Ectodermal cell (in vitro differentiated cells): ENCODE measurements around the gene TRMT2A.

ENCODE experiments used
- H3K27ac ChIP-seq: 2 replicates; pipeline ENCODE4 v1.7.0; 2013; ENCODE audit warnings: mild to moderate bottlenecking, low read depth, low read length; ENCODE audit not compliant: insufficient read depth, poor library complexity, severe bottlenecking
- H3K27me3 ChIP-seq: 2 replicates; pipeline ENCODE4 v1.7.0; 2013; ENCODE audit warnings: mild to moderate bottlenecking, low read length; ENCODE audit not compliant: insufficient read depth, control insufficient read depth, poor library complexity, severe bottlenecking
- H3K36me3 ChIP-seq: one replicate; pipeline ENCODE4 v1.7.0; 2013; ENCODE audit warnings: low read length; ENCODE audit not compliant: control insufficient read depth, insufficient read depth
- H3K4me1 ChIP-seq: one replicate; pipeline ENCODE4 v1.7.0; 2013; ENCODE audit warnings: low read length; ENCODE audit not compliant: control insufficient read depth, insufficient read depth
- H3K4me3 ChIP-seq: 2 replicates; pipeline ENCODE4 v1.7.0; 2013; ENCODE audit warnings: low read depth, low read length, control low read depth; ENCODE audit not compliant: insufficient read depth
- H3K9me3 ChIP-seq: 2 replicates; pipeline ENCODE4 v1.7.0; 2013; ENCODE audit warnings: mild to moderate bottlenecking, low read length, moderate library complexity; ENCODE audit not compliant: control insufficient read depth
- WGBS, 2 experiments: methylation state at CpG; one replicate each; pipeline ENCODE4 v1.1.7; 2013; ENCODE audit warnings: missing lambda C conversion rate in 2 of 2; 5-methylcytosine and 5-hydroxymethylcytosine counted together

TRMT2A gene

DNA sequence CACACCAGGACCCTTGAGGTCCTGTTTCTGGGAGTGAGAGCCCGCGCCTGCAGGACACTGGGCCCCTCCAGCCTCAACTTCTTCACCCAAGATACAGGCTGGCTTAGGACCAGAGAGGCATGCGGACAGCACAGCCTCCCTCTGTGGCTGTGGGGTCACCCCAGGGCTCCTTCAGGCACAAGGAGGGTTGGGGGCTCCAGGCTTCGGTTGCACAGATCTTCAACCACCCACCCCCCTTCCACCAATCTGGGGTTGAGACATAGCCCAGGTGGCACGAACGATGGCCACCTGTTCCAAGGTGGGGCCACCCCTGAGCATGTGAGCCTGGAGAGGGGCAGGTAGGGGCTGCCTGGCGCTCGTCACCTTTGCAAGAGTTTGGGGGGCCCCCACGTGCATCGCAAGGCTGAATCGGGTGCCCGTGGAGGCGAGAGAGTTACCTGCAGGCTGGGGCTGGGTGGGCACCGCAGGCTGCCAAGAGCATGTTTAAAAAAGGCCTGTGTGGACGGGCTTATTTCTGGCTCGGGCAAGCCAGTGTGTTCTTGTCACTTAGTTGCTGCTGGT, 15.7 kb upstream of the TRMT2A start:
- no peaks in the 10 kb centered on the region for H3K27me3 ChIP-seq
- H3K36me3 ChIP-seq, result peaks cover 3% of the 10 kb centered on the region
- peak overlapping the region; percentile 62 for H3K4me3 ChIP-seq
- no peak overlapping the region for H3K27ac ChIP-seq
- WGBS, 2 experiments, result 86 to 90% methylated on average over 16 of the region's 16 CpGs
- no peaks in the 10 kb centered on the region for H3K4me1 ChIP-seq
- H3K9me3 ChIP-seq, result no peaks in the 10 kb centered on the region

GRCh38 chr22:20131859-20132685, 15.0 kb upstream of the TRMT2A start:
- H3K27me3 ChIP-seq, result no peaks in the 10 kb centered on the region
- peak overlapping the region; percentile 62 for H3K4me3 ChIP-seq
- WGBS, 2 experiments, result 6% methylated on average over 72 of the region's 72 CpGs
- H3K36me3 ChIP-seq, result peaks cover 3% of the 10 kb centered on the region
- H3K27ac ChIP-seq, result no peak overlapping the region
- no peaks in the 10 kb centered on the region for H3K4me1 ChIP-seq
- H3K9me3 ChIP-seq, result no peaks in the 10 kb centered on the region

GRCh38 chr22:20131597-20131858, 14.5 kb upstream of the TRMT2A start, which contains the start of gene ZDHHC8:
Gene ZDHHC8, plus strand, starts transcription at chr22:20131804. Its CDS starts 144 bp downstream, at chr22:20131948.
- no peaks in the 10 kb centered on the region for H3K4me1 ChIP-seq
- H3K9me3 ChIP-seq, result no peaks in the 10 kb centered on the region
- peak within 1 kb of the TSS; percentile 64 for H3K4me3 ChIP-seq
- 0% methylated on average over 43 of the region's 43 CpGs for WGBS, 2 experiments
- peak within 1 kb of the TSS; percentile 50 for H3K27ac ChIP-seq
- peaks cover 3% of the 10 kb centered on the region for H3K36me3 ChIP-seq
- H3K27me3 ChIP-seq, result no peaks in the 10 kb centered on the region

DNA sequence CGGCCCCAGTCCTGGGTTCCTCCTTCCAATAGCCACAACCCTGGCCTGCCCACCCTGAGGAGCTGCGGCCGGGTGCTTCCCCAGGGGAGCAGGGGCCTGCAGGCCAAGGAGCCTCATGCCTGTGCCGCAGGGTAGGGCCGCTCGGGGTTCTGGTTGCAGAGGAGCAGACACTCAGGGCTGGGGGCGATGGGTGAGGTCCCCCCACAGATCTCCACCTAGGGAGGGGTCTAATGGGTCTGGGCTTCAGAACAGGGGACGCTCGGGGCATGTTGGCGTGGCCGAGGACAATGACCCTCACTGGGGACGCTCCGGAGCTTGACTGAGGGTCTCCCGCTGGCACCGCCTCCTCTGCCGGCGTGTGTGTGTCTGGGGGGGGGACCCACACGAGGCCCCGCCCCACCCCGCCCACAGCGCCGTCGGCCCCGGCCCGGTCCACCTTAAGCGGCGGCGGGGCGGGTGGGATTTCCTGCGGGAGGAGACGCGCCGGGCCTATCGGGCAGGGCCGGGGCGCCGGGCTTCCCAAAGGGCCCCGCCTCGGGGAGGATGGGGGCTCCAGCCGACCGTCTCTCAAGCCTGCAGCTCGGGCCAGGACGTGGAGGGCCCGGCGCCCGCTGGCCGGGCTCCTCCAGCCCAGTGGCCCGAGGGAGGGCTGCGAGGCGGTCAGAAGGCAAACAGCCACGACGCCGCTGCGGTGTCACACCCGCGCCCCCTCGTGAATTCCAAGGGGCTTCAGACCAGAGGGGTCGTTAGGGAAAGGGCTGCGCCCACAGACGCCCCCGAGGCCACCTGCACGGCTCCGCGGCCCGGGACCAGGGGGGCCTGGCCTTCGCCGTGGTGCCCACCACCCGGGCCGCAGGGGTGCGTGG, 13.9 kb upstream of the TRMT2A start:
- H3K4me1 ChIP-seq, result no peaks in the 10 kb centered on the region
- peak overlapping the region; percentile 50 for H3K27ac ChIP-seq
- peaks cover 8% of the 10 kb centered on the region for H3K36me3 ChIP-seq
- H3K4me3 ChIP-seq, result peak overlapping the region; percentile 64
- no peaks in the 10 kb centered on the region for H3K9me3 ChIP-seq
- no peaks in the 10 kb centered on the region for H3K27me3 ChIP-seq
- WGBS, 2 experiments, result 7 to 9% methylated on average over 70 of the region's 70 CpGs

DNA sequence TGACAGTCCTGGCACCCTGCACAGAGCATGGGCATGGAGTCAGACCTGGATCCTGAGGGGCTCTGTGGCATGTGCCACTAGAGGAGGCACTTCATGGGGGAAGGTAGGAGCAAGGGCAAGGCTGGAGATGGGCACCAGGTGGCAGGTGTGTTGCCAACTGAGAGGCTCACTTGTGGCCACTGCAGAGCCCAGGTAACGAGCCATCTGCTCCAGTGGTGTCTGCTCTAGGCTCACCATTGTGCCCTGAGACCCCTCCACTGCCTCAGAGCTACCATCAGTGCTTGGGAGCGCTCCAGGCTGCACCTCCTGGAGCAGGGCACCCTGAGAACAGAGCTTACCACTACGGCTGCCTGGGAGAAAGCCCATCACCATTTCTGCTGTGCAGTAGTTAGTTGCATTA, 13.3 kb upstream of the TRMT2A start:
- H3K27ac ChIP-seq, result peak overlapping the region; percentile 50
- 90 to 91% methylated on average over 3 of the region's 3 CpGs for WGBS, 2 experiments
- H3K27me3 ChIP-seq, result no peaks in the 10 kb centered on the region
- H3K9me3 ChIP-seq, result no peaks in the 10 kb centered on the region
- peak overlapping the region; percentile 64 for H3K4me3 ChIP-seq
- peaks cover 15% of the 10 kb centered on the region for H3K36me3 ChIP-seq
- no peaks in the 10 kb centered on the region for H3K4me1 ChIP-seq

DNA sequence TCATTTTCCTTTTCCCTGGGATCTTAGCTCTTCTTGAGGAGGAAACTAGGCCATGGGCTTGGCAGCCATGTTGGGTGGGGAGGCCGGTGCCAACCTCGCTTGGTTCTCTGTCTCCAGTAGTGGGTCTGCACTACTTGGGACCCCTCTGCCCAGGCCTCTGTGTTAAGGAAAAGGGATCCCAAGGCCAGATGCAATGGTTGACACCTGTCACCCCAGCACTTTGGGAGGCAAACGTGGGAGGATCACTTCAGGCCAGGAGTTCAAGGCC, 12.7 kb upstream of the TRMT2A start:
- H3K27ac ChIP-seq, result no peak overlapping the region
- no peaks in the 10 kb centered on the region for H3K27me3 ChIP-seq
- WGBS, 2 experiments, result 92 to 93% methylated on average over 3 of the region's 3 CpGs

DNA sequence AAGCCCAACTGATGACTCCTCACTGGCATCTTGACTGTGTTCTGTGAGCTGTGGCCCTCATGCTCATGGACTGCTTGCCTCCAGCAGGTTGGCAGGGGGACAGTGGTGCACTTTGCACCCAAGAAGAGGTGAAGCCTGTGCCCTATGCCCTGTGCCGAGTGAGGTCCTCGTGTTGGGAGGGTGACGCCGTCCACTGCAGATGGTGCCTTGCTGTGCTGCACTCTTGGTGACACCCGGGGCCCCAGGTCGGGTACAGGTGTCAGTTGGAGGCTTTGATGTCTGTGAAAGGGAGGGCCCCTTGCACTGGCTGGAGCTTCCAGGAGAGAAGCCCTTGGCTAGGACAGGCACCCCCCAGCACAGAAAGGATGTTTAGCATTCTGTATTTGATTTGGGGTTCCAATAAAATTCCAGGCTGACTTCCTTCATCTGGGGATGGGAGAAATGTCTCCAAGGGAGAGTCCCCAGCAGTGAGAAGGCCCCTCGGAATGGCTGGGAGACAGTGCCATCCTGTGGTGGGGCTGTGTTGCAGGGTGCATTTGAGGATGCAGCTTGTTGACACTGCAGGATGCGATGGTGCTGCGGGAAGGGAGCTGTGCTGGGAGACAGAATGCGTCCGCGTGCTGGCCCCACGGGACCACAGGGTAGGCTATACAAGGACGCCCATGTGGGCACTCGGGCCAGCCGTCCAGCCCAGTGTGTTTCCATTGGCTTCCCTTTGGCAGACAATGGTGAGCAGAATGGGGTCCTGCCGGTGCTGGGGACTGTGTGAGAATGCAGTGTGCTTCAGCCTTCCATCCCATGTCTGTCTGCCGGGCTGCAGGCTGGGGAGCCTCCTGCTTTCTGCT, 12.1 kb upstream of the TRMT2A start:
- 74% methylated on average over 18 of the region's 18 CpGs for WGBS, 2 experiments
- H3K36me3 ChIP-seq, result peaks cover 26% of the 10 kb centered on the region
- H3K4me3 ChIP-seq, result no peak overlapping the region
- H3K27ac ChIP-seq, result no peak overlapping the region
- no peaks in the 10 kb centered on the region for H3K9me3 ChIP-seq
- no peaks in the 10 kb centered on the region for H3K4me1 ChIP-seq
- H3K27me3 ChIP-seq, result no peaks in the 10 kb centered on the region

More for the DNA sequence above, 12.7 kb upstream of the TRMT2A start:
- Histone ChIP-seq H3K36me3 (peaks cover 20% of the 10 kb centered on the region), H3K9me3 (no peaks in the 10 kb centered on the region), H3K4me3 (no peak overlapping the region), H3K4me1 (no peaks in the 10 kb centered on the region)

- H3K27ac ChIP-seq, result no peak overlapping the region
- H3K4me3 ChIP-seq, result no peak overlapping the region
- H3K9me3 ChIP-seq, result no peaks in the 10 kb centered on the region
- peaks cover 32% of the 10 kb centered on the region for H3K36me3 ChIP-seq
- H3K4me1 ChIP-seq, result no peaks in the 10 kb centered on the region
- H3K27me3 ChIP-seq, result no peaks in the 10 kb centered on the region
- WGBS, 2 experiments, result 88 to 93% methylated on average over 2 of the region's 2 CpGs
These were observed 11.5 kb upstream of the TRMT2A start for GRCh38 chr22:20128619-20128901.

DNA sequence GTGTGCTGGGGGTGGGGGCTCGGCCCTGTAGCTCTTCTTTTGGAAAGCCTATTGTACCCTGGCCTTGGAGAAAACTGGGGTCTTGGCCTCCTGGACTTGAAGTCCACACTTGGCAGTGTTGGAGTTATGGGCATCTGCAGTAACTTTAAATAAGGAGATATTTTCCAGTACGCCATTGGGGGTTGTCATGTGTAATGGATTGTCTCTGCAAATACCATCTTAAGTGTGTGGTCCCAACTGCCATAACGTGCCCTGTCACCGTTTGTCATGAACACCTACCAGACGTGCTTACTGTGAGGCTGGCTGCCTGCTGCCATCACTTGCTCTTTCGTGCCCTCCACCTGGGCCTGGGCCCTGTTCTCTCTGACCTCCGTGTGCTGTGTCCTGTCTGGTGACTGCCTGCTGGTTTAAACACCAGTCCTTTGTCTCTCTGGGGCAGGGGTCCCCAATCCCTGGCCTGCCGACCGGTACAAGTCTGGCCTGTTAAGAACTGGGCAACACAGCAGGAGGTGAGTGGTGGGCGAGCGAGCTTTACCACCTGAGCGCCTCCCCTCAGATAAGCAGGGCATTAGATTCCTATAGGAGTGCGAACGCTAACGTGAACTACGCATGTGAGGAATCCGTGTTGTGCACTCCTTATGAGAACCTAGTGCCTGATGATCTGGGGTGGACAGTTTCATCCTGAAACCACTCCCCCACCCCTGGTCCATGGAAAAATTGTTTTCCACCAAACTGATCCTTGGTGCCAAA, 11.0 kb upstream of the TRMT2A start:
- Histone ChIP-seq H3K9me3 (no peaks in the 10 kb centered on the region), H3K4me3 (no peak overlapping the region), H3K4me1 (no peaks in the 10 kb centered on the region), H3K27me3 (no peaks in the 10 kb centered on the region), H3K27ac (peak overlapping the region; percentile 26), H3K36me3 (peaks cover 33% of the 10 kb centered on the region)
- 89 to 92% methylated on average over 17 of the region's 17 CpGs for WGBS, 2 experiments
